GM19397 (cell line): ENCODE data around the gene GJB5.
"Not testable (repeated sequence)": the region's sequence is repeated elsewhere in the genome, so short reads cannot be mapped to it uniquely, and the experiment has no call there.

Experiments used
- ATAC-seq: cut with Tn5 transposase; IDR thresholded peaks from one replicate; pipeline ENCODE4 v1.9.1; 2021; ENCODE audit warnings: mild to moderate bottlenecking, moderate library complexity; ENCODE audit not compliant: unreplicated experiment

GJB5 gene

DNA sequence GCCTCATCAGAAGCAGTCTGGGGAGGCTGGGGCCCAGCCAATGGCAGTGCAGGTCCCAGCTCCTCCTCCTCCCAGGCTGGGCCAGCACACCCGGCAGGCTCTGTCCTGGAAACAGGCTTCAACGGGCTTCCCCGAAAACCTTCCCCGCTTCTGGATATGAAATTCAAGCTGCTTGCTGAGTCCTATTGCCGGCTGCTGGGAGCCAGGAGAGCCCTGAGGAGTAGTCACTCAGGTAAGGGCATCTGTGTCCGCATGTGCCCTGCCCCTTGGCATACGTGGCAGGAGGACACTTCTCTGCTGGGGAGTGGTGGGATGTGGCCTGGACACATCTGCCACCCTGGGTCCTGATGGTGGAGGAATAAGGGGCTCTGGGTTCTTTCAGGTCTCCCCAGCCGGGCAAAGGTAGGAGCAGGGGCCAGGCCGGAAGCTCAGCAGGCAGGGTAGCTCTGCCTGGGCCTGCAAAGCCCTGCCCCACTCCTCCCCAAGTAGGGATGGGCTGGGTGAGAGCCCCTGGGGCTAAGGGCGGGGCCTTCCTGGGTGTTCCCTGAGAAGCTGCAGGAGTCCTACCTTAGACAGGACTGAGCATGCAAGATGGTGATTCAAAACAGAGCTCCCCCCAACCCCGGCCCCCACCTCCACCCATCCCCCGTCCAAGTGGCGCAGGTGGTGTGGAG is at the start of gene GJB5:
Gene GJB5 (plus strand): TSS at position 84 of the 674 bp plus-strand sequence. CDS start 2,284 bp downstream, outside the sequence.
- ATAC-seq: no peak

DNA sequence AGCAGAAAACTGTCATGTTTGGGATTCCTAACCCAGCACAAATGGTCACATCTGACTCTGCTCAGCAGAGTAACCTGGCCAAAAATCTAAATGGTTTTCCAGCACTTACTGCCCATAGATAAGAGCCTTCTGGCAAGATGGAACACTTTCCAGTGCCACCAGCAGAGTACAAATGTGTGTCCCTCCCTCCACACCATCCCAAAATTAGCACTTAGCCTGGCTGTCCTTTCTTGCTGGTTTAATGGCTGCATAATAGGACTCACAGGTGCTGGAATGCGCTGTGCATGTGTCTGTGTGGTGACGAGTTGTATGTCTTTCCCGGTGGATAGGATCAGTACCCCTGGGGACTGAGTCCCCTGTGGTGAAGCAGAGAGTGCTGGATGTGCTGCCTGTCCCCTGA is 49.8 kb upstream of the GJB5 start:
- no peak for ATAC-seq

DNA sequence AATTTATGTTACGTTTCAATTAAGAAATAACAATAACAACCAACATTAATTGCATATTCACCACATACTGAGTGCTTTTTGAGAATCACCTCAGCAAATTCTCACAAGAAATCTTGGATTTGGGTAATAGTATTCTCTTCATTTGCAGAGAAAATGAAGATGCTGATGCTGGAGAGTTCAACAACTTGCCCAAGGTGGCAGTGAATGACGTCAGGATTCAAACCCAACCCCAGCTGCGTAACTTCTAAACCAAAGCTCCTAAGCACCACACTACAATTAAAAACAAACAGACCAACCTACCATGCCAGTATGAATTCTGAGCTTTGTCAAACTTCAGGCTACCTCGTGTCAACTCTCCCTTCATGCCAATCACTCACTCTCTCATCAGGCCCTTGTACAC is 46.7 kb upstream of the GJB5 start:
- no peak for ATAC-seq

DNA sequence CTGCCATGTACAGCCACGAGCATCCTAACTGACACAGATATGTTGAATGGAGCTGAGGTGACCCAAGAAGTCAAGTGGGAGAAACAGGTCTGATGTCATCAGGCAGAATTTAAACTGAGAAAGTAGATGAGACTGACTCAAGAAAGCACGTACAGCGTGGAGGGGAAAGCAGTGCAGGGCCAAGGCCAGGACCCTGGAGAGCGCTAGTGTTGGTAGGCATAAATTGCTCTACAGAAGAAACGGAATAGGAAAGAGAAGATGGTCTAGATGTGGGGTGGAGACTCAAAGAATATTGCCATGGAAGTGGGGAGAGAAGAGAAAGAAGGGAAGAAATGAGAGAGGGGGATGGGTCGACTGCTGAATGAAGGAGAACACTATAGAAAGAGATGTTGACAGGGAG is 45.3 kb upstream of the GJB5 start:
- no peak for ATAC-seq

DNA sequence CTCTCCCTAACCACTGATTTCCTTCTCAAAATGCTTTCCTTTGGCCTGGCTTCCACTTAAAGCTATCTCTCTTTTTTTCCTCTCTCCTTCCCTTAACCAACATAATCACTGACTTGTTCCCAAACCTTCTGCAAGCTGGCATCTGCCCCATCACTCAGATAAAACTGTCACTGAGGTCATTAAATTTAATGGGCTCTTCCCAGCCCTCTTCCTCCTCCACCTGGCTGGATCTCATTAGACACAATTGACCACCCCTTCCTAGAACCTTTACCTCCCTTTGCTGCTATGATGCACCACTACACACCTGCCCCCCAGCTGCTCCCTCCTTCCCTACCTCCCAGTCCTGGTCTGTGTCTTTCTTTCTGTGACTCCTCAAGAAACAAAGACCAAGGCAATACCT is 44.0 kb upstream of the GJB5 start:
- ATAC-seq: no peak

DNA sequence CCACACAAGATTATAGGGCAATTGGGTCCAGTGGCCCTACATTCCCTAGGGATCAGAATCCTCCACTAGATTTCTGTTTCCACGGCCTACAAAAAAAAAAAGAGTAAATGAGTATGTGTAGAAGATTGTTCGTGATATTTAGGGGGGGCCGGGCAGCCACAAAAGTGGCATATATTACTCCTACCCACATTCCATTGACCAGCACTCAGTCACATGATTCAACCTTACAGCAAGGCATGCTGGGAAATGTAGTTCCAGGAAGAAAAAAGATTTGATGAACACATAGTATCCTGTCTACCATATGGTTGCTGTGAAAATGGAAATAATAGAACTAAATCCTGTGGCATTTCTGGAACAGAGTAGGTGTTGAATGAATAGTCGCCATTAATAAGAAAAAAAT is 43.4 kb upstream of the GJB5 start:
- no peak for ATAC-seq

DNA sequence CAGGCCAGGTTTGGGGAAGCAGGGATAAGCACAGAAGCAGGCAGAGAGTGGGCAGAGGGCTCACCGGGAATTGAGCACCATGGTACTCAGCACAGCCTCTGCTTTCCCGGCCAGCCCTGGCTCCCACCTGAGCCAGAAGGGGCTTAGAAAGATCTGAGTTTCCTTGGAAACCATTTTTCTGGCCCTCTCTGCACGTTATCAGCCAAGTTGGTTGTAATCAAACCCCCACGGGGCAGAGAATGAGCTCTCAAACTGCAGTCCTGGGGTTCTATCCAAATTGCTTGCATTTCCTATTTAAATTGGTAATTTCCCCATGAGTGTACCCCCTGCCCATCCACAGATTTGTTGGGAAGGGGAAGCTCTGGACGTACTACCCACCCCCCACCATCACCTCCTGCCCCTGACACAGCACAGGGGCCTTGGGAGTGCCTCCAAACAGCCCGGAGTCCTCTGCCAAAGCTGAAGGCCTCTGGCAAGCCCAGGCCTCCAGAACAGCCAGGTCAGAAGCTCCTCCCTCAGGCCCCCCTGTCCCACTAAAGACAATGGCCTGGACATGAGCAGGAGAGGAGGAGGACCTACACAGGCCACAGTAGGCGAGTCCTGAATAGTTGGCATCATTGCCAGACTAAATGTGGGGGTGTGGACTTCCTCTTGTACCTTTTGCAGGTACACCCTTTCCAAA is 42.7 kb upstream of the GJB5 start:
- ATAC-seq: no peak

DNA sequence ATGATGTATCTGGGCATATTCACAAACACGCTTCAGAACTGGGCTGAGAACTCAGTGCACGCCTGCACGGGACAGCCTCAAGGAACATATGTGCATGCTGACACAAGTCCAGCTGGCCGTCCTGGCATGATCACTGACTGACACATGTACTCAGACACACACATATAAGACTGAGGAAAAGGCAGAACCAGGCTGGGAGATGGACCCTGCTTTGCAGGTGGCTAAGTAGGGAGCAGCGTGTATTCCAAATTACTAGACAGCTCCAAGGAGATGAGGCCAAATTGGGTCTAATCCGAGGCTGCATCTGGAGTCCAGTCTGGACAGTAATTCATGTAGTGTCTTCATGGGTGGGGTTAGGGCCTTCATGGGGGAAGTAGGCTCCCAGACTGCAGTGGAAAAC is 41.4 kb upstream of the GJB5 start:
- ATAC-seq: no peak

DNA sequence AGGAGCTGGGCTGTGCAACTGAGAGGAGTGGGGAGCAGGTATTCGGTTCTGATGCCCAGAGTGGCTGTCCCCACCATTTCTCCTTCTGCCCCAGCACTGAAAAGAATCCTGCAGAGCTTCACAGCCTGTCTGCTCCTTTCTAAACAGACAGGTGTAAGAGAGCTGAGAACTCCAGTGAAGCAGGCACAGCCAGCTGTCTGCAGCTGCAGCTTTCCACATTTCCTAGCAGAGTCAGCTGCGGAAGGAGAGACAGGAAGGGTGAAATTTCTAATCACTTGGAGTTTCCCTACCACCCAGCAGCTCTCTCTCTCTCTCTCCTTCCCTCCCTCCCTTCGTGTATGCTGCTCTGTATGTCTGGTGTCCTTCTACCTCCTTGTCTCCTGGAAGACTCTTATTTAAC is 40.5 kb upstream of the GJB5 start:
- ATAC-seq: no peak

DNA sequence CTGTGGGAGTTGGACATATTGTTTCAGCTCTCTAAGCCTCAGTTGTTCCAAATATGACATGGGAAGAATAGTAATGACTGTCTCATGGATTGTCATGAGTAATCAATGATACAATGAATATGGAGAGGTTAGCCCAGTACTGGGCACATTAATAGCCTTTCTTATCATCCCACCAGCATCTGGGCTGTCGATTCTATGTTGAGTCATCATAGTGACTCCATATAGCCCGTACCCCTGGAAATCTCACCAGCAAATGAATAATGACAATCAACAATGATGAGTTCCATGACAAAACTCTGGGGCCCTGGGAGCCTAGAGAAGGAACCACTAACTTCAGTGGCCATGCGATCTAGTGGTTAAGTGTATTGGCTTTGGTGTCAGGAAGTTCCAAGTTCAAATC is 39.7 kb upstream of the GJB5 start:
- no peak for ATAC-seq

DNA sequence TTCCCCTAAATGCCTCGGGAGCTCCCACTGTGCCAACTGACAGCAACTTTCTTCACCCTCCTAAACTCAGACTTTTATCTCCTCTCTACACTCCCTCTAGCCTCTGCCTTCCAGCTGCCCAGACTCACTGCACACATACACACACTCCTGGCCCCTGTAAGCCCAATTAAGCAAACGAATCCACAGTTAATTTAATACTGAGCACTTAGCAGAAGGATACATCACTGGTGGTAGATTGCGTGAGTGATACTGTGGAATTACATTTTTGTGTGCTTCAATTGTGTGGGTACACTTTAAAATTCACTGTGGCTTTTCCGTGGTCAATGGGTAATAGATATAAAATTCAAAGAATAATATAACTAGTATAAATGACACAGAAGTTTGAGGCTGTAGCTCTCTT is 33.6 kb upstream of the GJB5 start:
- ATAC-seq: no peak

DNA sequence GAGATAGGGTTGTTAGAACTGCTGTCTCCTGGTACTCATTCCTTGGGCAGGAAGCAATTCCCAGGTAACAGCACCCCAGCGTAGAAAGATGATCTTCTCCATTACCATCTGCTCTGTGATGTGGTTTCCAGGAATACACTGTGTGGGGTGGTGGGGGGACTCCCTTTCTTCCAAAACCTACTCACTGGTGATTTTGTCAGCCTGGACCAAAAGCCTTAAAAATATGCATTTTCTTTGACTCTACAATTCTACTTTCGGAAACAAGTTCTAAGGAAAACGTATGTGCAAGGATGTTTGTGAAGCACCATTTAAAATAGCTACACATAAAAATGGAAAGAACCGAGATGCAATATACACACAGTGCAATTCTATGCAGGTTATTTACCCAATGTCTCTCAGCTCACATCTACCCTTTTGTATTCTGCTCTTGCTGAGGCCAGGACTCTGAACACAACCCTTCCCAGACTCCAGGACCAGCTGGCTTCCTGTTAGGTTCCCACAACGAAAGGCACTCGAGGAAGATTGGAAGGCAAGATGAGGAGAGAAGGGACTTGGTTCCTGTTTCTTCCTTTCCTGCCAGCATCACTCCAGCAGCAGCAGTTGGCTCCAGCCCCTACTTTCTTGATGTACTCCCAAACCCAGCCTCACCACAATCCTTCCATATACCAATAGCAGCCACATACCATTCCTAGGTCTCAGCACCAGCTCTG is 33.0 kb upstream of the GJB5 start:
- ATAC-seq: no peak

DNA sequence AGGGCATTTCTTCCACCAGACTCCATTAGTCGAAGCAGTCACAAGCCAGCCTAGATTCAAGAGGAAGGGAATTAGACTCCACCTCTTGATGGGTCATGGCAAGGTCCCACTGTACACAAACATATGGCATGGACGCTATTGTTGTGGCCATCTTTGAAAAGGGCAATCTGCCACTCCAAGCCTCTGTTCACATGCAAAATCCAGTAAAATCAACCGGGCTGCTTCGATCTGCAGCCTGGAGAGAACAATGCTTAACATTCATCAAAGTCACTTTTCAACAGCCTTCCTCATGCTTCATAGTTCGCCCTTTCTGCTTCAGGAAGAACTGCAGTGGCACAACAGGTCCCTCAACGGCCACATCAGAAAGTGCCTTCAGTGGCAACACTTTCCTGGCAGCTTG is 28.0 kb upstream of the GJB5 start:
- ATAC-seq: no peak

DNA sequence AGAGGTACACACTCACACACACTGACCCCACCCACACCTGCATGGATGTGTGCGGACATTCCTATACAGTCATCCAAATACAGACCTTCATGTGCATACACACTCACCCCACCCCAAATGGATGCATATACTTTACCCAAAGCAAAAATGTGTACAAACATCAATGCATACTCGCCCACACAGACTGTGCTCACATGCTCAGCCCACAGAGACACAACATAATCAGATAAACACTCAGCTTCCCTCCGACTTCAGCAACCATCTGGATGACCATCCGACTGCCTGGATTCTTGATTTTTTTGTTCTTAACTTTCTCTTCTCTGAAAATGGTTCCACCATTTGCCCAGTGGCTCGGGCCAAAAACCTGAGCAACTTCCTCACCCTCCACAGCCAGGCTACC is 24.4 kb upstream of the GJB5 start:
- no peak for ATAC-seq

DNA sequence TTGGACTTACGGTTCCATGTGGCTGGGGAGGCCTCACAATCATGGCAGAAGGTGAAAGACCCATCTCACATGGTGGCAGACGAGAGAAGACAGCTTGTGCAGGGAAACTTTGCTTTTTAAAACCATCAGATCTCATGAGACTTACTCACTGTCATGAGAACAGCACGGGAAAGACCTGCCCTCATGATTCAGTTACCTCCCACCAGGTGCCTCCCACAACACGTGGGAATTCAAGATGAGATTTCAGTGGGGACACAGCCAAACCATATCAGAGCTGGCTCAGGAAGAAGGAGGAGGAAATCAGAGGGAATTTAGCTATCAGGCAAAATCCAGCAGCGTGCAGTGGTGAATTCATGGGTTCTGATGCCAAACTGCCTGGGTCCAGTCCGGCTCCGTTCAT is 22.0 kb upstream of the GJB5 start:
- ATAC-seq: not testable (repeated sequence)

DNA sequence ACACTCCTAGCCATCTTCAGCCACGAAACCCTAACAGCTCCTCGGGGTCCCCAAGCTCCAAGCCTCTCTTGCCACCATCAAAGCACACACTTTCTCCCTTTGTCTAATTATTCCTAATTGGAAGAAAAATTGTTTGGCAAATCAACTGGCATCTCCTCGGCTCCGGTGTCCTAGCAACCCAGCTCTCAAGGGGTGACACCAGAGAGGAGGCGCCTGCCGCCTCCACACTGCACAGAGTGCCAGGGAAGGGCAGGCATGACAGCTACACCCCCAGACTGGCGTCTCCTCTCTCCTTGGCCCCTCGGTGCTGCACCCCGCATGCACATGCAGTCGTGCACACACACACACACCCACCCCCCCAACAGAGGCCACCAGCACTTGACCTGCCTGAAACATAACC is 18.2 kb upstream of the GJB5 start:
- ATAC-seq: no peak

DNA sequence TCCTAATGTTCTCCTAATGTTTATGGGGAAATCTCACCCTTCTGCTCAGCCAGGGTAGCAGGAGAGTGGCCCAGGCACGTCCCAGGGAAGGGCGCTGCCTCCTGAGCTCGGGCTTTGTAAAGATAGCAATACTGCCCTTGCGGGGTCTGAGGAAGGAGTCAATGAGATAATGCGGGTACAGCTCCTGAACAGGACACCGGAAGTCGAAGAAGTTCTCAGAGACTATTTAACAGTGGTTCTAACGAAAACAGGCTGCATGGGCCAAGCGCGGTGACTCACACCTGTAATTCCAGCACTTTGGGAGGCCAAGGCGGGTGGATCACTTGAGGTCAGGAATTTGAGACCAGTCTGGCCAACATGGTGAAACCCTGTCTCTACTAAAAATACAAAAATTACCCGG is 17.6 kb upstream of the GJB5 start:
- ATAC-seq: not testable (repeated sequence)

DNA sequence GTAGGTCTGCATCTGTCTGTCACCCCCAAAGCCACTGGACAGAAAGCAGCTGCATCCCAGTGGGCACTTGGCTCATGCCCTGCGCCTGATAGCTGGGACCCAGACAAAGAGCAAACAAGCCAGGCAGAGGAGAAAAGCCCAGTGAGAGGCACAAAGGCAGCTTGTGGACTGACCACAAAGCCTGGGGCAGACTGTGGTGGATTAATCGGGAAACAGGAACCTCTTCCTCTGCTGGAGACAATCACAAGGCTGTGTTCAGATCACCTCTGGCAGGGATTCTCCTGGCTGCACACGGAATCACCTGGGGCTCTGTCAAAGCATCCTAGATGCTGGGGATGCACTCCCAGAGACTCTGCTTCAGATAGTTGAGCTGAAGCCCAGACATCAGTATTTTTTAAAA is 15.2 kb upstream of the GJB5 start:
- no peak for ATAC-seq

DNA sequence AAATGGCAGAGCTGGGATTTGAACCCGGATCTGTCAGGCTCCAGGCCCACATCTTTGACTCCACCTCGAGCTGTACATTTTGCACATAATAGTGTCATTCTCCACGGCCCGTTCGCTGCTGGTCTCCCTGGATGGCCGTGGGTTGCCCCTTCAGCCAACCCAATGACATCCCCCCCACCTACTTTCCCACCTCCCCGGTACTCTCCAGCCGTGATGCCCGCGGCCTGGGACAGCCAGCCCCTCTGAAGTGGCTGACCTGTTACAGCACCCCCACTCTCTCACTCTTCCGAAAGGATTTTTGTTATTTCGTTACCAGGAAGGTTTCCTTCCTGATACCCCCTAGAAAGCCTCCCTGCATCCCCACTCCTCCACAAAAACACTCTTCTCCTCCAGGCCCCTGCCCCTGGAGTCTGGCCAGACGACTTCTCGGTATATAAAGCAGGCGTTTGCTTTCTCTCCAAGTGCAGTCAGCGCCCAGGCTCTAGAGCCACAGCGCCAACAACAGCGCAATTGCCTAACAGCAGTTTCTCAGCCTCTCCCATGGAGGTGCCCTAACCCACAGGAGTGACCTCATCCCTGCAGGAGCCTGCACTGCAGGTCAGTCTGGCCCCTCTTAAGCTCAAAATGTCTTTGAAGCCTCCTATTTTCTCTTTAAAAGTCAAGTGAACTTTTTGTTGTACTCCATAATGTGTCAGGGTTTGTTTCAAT is 14.5 kb upstream of the GJB5 start:
- no peak for ATAC-seq

DNA sequence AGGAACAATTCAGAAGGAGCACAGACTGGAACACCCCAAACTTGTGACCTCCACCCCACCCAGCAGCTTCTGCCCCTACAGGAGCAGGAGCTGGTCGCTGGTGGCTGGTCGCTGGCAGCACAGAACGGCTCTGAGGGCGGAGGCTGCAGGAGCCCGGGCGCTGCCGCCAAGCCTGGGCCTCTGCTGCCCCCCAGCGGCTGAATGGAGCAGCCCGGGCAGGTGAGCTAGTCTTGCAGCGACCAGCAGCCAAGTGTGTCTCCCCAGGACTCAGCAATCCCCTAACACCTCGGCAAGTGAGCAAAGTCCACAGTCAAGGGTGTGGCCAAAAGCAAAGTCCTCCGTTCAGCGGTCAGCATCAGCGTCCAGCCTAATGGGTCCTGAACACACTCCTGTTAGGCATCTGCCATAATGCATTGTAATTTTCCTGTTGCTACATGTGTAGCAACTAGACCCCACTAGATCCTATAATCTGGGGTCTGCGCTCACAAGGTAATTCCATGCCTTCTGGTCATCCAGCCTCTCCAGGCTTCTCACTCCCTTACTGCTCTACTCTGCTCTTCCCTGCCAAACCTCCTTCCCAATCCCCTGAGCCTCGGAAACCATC is 12.1 kb upstream of the GJB5 start:
- no peak for ATAC-seq

DNA sequence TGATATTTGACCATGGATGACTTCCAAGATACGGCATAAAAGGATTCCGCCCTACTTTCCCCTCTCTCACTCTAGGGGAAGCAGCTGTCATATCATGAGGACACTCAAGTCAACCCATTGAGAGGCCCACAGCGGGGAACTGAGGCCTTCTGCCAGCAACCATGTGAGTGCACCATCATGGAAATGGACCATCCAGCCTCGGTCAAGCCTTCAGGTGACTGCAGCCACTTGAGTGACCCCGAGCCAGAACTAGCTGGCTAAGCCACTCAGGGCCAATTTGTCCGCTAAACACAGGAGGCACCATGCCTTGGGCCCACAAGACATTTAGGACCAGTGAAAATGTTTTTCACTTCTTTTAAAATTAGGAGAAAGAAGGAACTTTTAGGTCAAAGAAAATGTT is 11.1 kb upstream of the GJB5 start:
- no peak for ATAC-seq
